Esophagus muscularis mucosa (tissue), 4 donors: ENCODE data around the gene MAGIX. TPM values are rescaled to one million over a fixed set of nuclear protein-coding genes. Genes with fewer than 3 reads are reported as not detected.

Source experiments
- DNase-seq: peaks from one replicate; pipeline ENCODE4 v3.0.0-alpha.2; 2017; ENCODE audit errors: extremely low spot score
- H3K27ac ChIP-seq, 4 donors: fragments of 200-600 bp; sonication (generic); replicated peaks in 1 of 4; 1 replicate in 3 of 4; 2 replicates in 1 of 4; pipeline ENCODE4 v1.5.1; 2016 to 2019; ENCODE audit warnings: mild to moderate bottlenecking in 1 of 4
- H3K27me3 ChIP-seq, 4 donors: fragments of 200-600 bp; sonication (generic); one replicate each; pipeline versions ENCODE4 v1.5.1 to v1.6.0; 2016 to 2019
- H3K36me3 ChIP-seq, 4 donors: fragments of 200-600 bp; sonication (generic); one replicate each; pipeline ENCODE4 v1.5.1; 2016 to 2019
- H3K4me1 ChIP-seq, 4 donors: fragments of 200-600 bp; sonication (generic); one replicate each; pipeline ENCODE4 v1.5.1; 2016 to 2019
- H3K4me3 ChIP-seq, 4 donors: fragments of 200-600 bp; sonication (generic); 1 replicate in 2 of 4; 2 replicates in 2 of 4; pipeline ENCODE4 v1.5.1; 2016 to 2019; ENCODE audit warnings: mild to moderate bottlenecking in 4 of 4, moderate library complexity in 1 of 4
- H3K9me3 ChIP-seq, 4 donors: fragments of 200-600 bp; sonication (generic); 1 replicate in 3 of 4; 2 replicates in 1 of 4; pipeline ENCODE4 v1.5.1; 2016 to 2019
- CTCF ChIP-seq, 3 experiments: fragments of 200-600 bp in 2 of 3; fragments of 450-650 bp in 1 of 3; sonication (generic) in 2 of 3; IDR thresholded peaks; one replicate each; pipeline ENCODE4 v1.5.1; 2017 to 2019; ENCODE audit warnings: antibody characterized with exemption in 3 of 3, mild to moderate bottlenecking in 2 of 3, moderate library complexity in 1 of 3
- EP300 ChIP-seq: sonication (generic); formaldehyde crosslinking; IDR thresholded peaks from one replicate; pipeline ENCODE4 v1.6.1; 2017; ENCODE audit warnings: antibody characterized with exemption
- POLR2A ChIP-seq: fragments of 450-650 bp; IDR thresholded peaks from one replicate; pipeline ENCODE4 v1.6.1; 2017; ENCODE audit warnings: antibody characterized with exemption, moderate library complexity, mild to moderate bottlenecking, low read depth
- POLR2AphosphoS5 ChIP-seq, 2 donors: sonication (generic); formaldehyde crosslinking; IDR thresholded peaks; one replicate each; pipeline ENCODE4 v1.6.1; 2017; ENCODE audit warnings: antibody characterized with exemption in 2 of 2
- WGBS: methylation state at CpG from one replicate; pipeline ENCODE4 v1.1.5; 2018; 5-methylcytosine and 5-hydroxymethylcytosine counted together
- intact Hi-C: fragments of 100-400 bp; cut with DNase I; formaldehyde crosslinking; loops from one replicate; pipeline ENCODE4 v1.15.1; 2023
- total RNA-seq, 4 donors: library from RNA; depleted of rRNA; stranded (reverse); fragments of >200 nt; gene quantifications; one replicate each; pipeline versions ENCODE4 v1.1.0 to v1.2.1, GENCODE V29; 2016

Gene MAGIX
- total RNA-seq, 4 donors from 2014 or later = 1.5 to 4.2 (median 3.6) TPM

GRCh38 chrX:49204017-49204416 lies 41.5 kb downstream of the MAGIX start:
- TF ChIP-seq EP300 = no peak
- TF ChIP-seq CTCF (IDR thresholded peaks at IDR 0.05) = no peak
- no peak for TF ChIP-seq POLR2AphosphoS5 (IDR thresholded peaks at IDR 0.05)
- TF ChIP-seq POLR2A = no peak
- DNase-seq = no peak
- Histone ChIP-seq H3K4me1 (peaks cover 4 to 15% (median 13%) of the 10 kb centered on the region in 4 donors), H3K27me3 (peaks cover 0 to 11% (median 0%) of the 10 kb centered on the region in 4 donors), H3K4me3 (no peak overlapping the region), H3K9me3 (no peaks in the 10 kb centered on the region), H3K27ac (no peak overlapping the region), H3K36me3 (no peaks in the 10 kb centered on the region)
- intact Hi-C loops = loop anchor here (5.0 kb wide), 1 partner anchor 33 kb away; the partner anchor contains the start of gene CCDC22
- 84% methylated on average over 6 of the region's 6 CpGs for WGBS

- WGBS = 55% methylated on average over 4 of the region's 4 CpGs
- peaks cover 2 to 8% (median 7%) of the 10 kb centered on the region in 4 donors for H3K4me1 ChIP-seq
- TF ChIP-seq CTCF (IDR thresholded peaks at IDR 0.05) (no peak), POLR2AphosphoS5 (IDR thresholded peaks at IDR 0.05) (no peak), EP300 (no peak), POLR2A (no peak)
- intact Hi-C loops = loop anchor here (5.0 kb wide), 1 partner anchor 33 kb away; the partner anchor contains the start of gene CCDC22
- no peak overlapping the region for H3K27ac ChIP-seq
- no peak for DNase-seq
- H3K36me3 ChIP-seq = no peaks in the 10 kb centered on the region
- H3K27me3 ChIP-seq = peaks cover 0 to 11% (median 3%) of the 10 kb centered on the region in 4 donors
- H3K4me3 ChIP-seq = no peak overlapping the region
- H3K9me3 ChIP-seq = no peaks in the 10 kb centered on the region
Observed at GRCh38 chrX:49204709-49205108, 42.2 kb downstream of the MAGIX start.

GRCh38 chrX:49205443-49205842 lies 42.9 kb downstream of the MAGIX start:
- H3K4me3 ChIP-seq = no peak overlapping the region
- H3K9me3 ChIP-seq = no peaks in the 10 kb centered on the region
- intact Hi-C loops = no loop called here
- no peaks in the 10 kb centered on the region for H3K36me3 ChIP-seq
- H3K27me3 ChIP-seq = peaks cover 0 to 11% (median 4%) of the 10 kb centered on the region in 4 donors
- TF ChIP-seq EP300 = no peak
- no peak for TF ChIP-seq POLR2A
- TF ChIP-seq CTCF (IDR thresholded peaks at IDR 0.05) = no peak
- no peak for TF ChIP-seq POLR2AphosphoS5 (IDR thresholded peaks at IDR 0.05)
- no peak overlapping the region for H3K27ac ChIP-seq
- WGBS = 73% methylated on average over 8 of the region's 13 CpGs
- no peak for DNase-seq
- H3K4me1 ChIP-seq = peaks cover 0 to 4% (median 4%) of the 10 kb centered on the region in 4 donors

DNA sequence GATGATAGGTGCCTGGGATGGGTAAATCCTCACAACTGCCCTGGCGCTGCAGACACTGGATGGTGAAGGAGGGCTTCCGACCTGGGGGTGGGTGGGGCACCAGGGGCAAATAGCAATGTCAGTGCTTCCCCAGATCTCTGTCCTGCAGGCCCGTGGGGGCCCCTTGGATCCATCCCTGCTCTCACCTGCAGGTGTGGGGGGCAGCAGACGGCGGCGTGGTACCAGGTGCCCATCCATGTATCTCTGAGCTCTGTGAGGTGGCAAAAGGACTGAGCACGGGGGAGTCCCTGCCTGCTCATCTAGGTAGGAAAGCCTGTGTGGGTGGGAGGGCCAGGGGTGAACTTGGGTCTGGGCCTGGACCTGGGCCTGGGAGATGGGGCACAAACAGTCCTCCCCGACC lies 44.0 kb downstream of the MAGIX start:
- peaks cover 0 to 14% (median 4%) of the 10 kb centered on the region in 4 donors for H3K27me3 ChIP-seq
- H3K4me1 ChIP-seq = no peaks in the 10 kb centered on the region
- intact Hi-C loops = no loop called here
- no peak for DNase-seq
- 62% methylated on average over 4 of the region's 8 CpGs for WGBS
- H3K27ac ChIP-seq = no peak overlapping the region
- H3K4me3 ChIP-seq = no peak overlapping the region
- TF ChIP-seq CTCF (IDR thresholded peaks at IDR 0.05) = no peak
- no peak for TF ChIP-seq POLR2AphosphoS5 (IDR thresholded peaks at IDR 0.05)
- no peaks in the 10 kb centered on the region for H3K9me3 ChIP-seq
- no peaks in the 10 kb centered on the region for H3K36me3 ChIP-seq

DNA sequence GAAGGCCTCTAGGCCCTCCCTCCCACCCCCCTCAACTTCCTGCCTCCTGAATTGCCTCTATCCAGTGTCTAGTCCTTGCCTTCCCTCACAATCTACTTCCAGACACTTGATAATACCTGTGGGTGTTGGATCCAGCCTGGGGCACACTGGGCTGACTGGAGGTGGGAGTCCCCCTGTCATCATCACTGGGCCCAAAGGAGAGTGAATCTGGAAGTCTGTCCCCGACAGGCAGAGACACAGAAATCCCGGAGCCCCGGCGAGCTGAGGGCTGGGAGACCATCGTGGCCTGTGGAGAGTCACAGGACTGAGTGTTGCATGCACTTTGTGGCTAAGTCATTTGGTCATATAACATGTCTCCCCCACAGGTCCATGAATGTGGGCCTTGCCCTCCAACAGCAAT lies 45.8 kb downstream of the MAGIX start:
- WGBS = 92% methylated on average over 4 of the region's 5 CpGs
- Histone ChIP-seq H3K36me3 (no peaks in the 10 kb centered on the region), H3K27ac (no peak overlapping the region), H3K4me3 (no peak overlapping the region), H3K9me3 (no peaks in the 10 kb centered on the region), H3K27me3 (peaks cover 0 to 19% (median 4%) of the 10 kb centered on the region in 4 donors), H3K4me1 (no peaks in the 10 kb centered on the region)
- intact Hi-C loops = no loop called here
- TF ChIP-seq CTCF (IDR thresholded peaks at IDR 0.05) (no peak), EP300 (no peak), POLR2AphosphoS5 (IDR thresholded peaks at IDR 0.05) (no peak), POLR2A (no peak)
- DNase-seq = no peak
